Measurements from ENCODE around the gene SRP72. TPM values are rescaled to one million over a fixed set of nuclear protein-coding genes. Genes with fewer than 3 reads are reported as not detected.

Gene SRP72
- total and polyA plus RNA-seq, 2 donors (not counting 1 experiment from before 2014, with no cell fraction given): 51.9 to 111 TPM

DNA sequence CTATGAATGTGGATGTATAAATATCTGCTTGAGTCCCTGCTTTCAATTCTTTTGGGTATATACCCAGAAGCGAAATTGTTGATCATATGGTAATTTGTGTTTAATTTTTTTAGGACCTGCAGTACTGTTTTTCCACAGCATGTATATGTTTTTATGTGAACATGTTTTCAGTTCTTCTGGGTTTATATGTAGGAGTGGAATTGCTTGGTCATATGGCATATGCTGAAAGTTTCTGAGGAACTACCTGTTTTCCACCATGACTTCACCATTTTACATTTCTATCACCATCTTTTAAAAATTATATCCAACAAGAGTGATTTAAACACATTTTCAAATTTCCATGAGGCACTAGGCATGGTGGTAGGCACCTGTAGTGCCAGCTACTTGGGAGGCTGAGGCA, 40.2 kb upstream of the SRP72 start:
- H3K4me3 ChIP-seq (ENCODE audit: control extremely low read depth in 1 of 5, extremely low read depth in 1 of 5, insufficient read depth in 1 of 5, low read depth in 2 of 5, low read length in 4 of 5): no peak overlapping the region
- H3K4me1 Mint-ChIP-seq: peaks cover 9% of the 10 kb centered on the region
- H4K20me1 ChIP-seq (ENCODE audit: control insufficient read depth, insufficient read depth, low read length, poor library complexity, severe bottlenecking): no peaks in the 10 kb centered on the region
- no peaks in the 10 kb centered on the region for H3K4me1 ChIP-seq (ENCODE audit: control insufficient read depth in 2 of 2, insufficient read depth in 2 of 2, low read length in 2 of 2)
- 100% methylated on average over 1 of the region's 1 CpG for WGBS (ENCODE audit: insufficient coverage)
- no peak overlapping the region for H3K4me3 Mint-ChIP-seq
- H3K9ac ChIP-seq (ENCODE audit: low read length): no peak overlapping the region
- POLR2A ChIA-PET: no interaction called here
- no peak overlapping the region for H2AFZ ChIP-seq (ENCODE audit: insufficient read depth, low read depth, low read length, poor library complexity, severe bottlenecking)
- H3K79me2 ChIP-seq (ENCODE audit: control insufficient read depth, insufficient read depth, low read length): peaks cover 71% of the 10 kb centered on the region
- CTCF ChIA-PET: interaction anchor here (2.3 to 6.0 kb wide), 2 partner anchors 9 to 13 kb away, joined by 9 to 62 read pairs; partner anchors contain the start of genes PAICS and PPAT
- no peaks in the 10 kb centered on the region for H3K36me3 ChIP-seq (replicated peaks in 1 of 2; ENCODE audit: control extremely low read depth in 1 of 2, control insufficient read depth in 1 of 2, extremely low read depth in 1 of 2, insufficient read depth in 2 of 2, low read length in 1 of 2)
- no peak overlapping the region for H3K27ac Mint-ChIP-seq
- no peak overlapping the region for H3K27ac ChIP-seq (ENCODE audit: low read length in 2 of 2)
- no peak for TF ChIP-seq CTCF (IDR thresholded peaks at IDR 0.05)
- no peak for TF ChIP-seq EZH2 (IDR thresholded peaks at IDR 0.05; ENCODE audit: borderline replicate concordance, insufficient read depth, low read depth, low read length, poor library complexity, severe bottlenecking)
- H3K4me2 ChIP-seq (replicated peaks; ENCODE audit: low read depth, low read length, poor library complexity, severe bottlenecking): no peak overlapping the region
- intact Hi-C loops (cut with micrococcal nuclease): no loop called here
- no peaks in the 10 kb centered on the region for H3K9me3 ChIP-seq (ENCODE audit: control extremely low read depth in 1 of 3, control insufficient read depth in 2 of 3, insufficient read depth in 1 of 3, low read length in 2 of 3)
- no peaks in the 10 kb centered on the region for H3K9me3 Mint-ChIP-seq (ENCODE audit: insufficient read depth)
- no peak for ATAC-seq (ENCODE audit: low read depth)
- H3K27me3 Mint-ChIP-seq: no peaks in the 10 kb centered on the region
- no peak for DNase-seq
- no peaks in the 10 kb centered on the region for H3K27me3 ChIP-seq (replicated peaks in 1 of 4; ENCODE audit: control extremely low read depth in 1 of 4, control insufficient read depth in 3 of 4, insufficient read depth in 4 of 4, low read length in 3 of 4)

DNA sequence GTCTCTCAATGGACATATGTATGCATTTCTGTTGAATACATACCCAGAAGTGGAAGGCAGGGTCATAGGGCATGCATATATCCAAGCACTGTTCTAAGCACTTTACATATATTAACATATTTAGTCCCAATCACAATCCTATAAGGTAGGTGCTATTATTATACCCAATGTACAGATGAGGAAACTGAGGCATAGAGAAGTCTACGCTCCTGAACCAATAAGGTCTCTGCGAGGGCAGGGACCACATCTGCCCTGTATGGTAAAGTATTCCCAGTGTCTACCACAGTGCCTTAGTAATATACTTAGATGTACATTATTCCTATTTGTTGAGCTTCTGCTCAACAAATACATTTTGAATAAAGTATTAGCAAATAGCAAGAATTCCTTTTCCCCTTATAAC, 37.2 kb upstream of the SRP72 start:
- intact Hi-C loops (cut with micrococcal nuclease): no loop called here
- peaks cover 8 to 11% of the 10 kb centered on the region in 2 donors for H3K4me1 ChIP-seq (ENCODE audit: control insufficient read depth in 2 of 2, insufficient read depth in 2 of 2, low read length in 2 of 2)
- ChIA-PET POLR2A (no interaction called here), CTCF (no interaction called here)
- no peak overlapping the region for H3K4me2 ChIP-seq (replicated peaks; ENCODE audit: low read depth, low read length, poor library complexity, severe bottlenecking)
- Mint-ChIP-seq H3K27me3 (no peaks in the 10 kb centered on the region), H3K4me3 (no peak overlapping the region), H3K4me1 (peaks cover 18% of the 10 kb centered on the region), H3K27ac (no peak overlapping the region), H3K9me3 (ENCODE audit: insufficient read depth) (no peaks in the 10 kb centered on the region)
- WGBS (ENCODE audit: insufficient coverage): no CpG with 5 or more reads among the region's 2 CpGs
- no peak overlapping the region for H2AFZ ChIP-seq (ENCODE audit: insufficient read depth, low read depth, low read length, poor library complexity, severe bottlenecking)
- DNase-seq: no peak
- no peaks in the 10 kb centered on the region for H3K9me3 ChIP-seq (ENCODE audit: control extremely low read depth in 1 of 3, control insufficient read depth in 2 of 3, insufficient read depth in 1 of 3, low read length in 2 of 3)
- no peak for ATAC-seq (ENCODE audit: low read depth)
- H3K27me3 ChIP-seq (replicated peaks in 1 of 4; ENCODE audit: control extremely low read depth in 1 of 4, control insufficient read depth in 3 of 4, insufficient read depth in 4 of 4, low read length in 3 of 4): no peaks in the 10 kb centered on the region
- H3K36me3 ChIP-seq (replicated peaks in 1 of 2; ENCODE audit: control extremely low read depth in 1 of 2, control insufficient read depth in 1 of 2, extremely low read depth in 1 of 2, insufficient read depth in 2 of 2, low read length in 1 of 2): no peaks in the 10 kb centered on the region
- H3K79me2 ChIP-seq (ENCODE audit: control insufficient read depth, insufficient read depth, low read length): peaks cover 80% of the 10 kb centered on the region
- no peak for TF ChIP-seq CTCF (IDR thresholded peaks at IDR 0.05)
- TF ChIP-seq EZH2 (IDR thresholded peaks at IDR 0.05; ENCODE audit: borderline replicate concordance, insufficient read depth, low read depth, low read length, poor library complexity, severe bottlenecking): no peak
- H3K27ac ChIP-seq (ENCODE audit: low read length in 2 of 2): no peak overlapping the region
- H3K9ac ChIP-seq (ENCODE audit: low read length): no peak overlapping the region
- H3K4me3 ChIP-seq (ENCODE audit: control extremely low read depth in 1 of 5, extremely low read depth in 1 of 5, insufficient read depth in 1 of 5, low read depth in 2 of 5, low read length in 4 of 5): no peak overlapping the region
- H4K20me1 ChIP-seq (ENCODE audit: control insufficient read depth, insufficient read depth, low read length, poor library complexity, severe bottlenecking): no peaks in the 10 kb centered on the region
